Measurements from ENCODE around the gene TMEM91.
"Not testable (repeated sequence)": the region's sequence is repeated elsewhere in the genome, so short reads cannot be mapped to it uniquely, and the experiment has no call there.

TMEM91 gene

GRCh38 chr19:41381536-41381935, 5.2 kb downstream of the TMEM91 start:
- not testable (repeated sequence) for DNase-seq (ENCODE audit: low read depth)

- DNase-seq (ENCODE audit: low read depth), result no peak
Observed at GRCh38 chr19:41384351-41384750, 8.0 kb downstream of the TMEM91 start.

GRCh38 chr19:41386442-41386841, 10.1 kb downstream of the TMEM91 start:
- no peak for DNase-seq (ENCODE audit: low read depth)

GRCh38 chr19:41391618-41392017, 15.3 kb downstream of the TMEM91 start:
- DNase-seq (ENCODE audit: low read depth), result no peak

- no peak for DNase-seq (ENCODE audit: low read depth)
Observed at GRCh38 chr19:41392775-41393174, 16.4 kb downstream of the TMEM91 start.

- DNase-seq (ENCODE audit: low read depth), result no peak
Observed at GRCh38 chr19:41395355-41395754, 19.0 kb downstream of the TMEM91 start.

GRCh38 chr19:41397086-41398049, 21.0 kb downstream of the TMEM91 start, which contains the start of the genes BCKDHA and EXOSC5:
BCKDHA (plus strand) TSS chr19:41397818; CDS start chr19:41397828, 10 bp downstream.
EXOSC5 (minus strand) TSS chr19:41397359; CDS start chr19:41397328, 31 bp downstream.
- DNase-seq (ENCODE audit: low read depth), result peak; percentile 99

- DNase-seq (ENCODE audit: low read depth), result no peak
Observed at GRCh38 chr19:41398050-41398418, 21.7 kb downstream of the TMEM91 start.

- no peak for DNase-seq (ENCODE audit: low read depth)
Observed at GRCh38 chr19:41398598-41398997, 22.3 kb downstream of the TMEM91 start.

- DNase-seq (ENCODE audit: low read depth), result no peak
Observed at GRCh38 chr19:41399091-41399490, 22.8 kb downstream of the TMEM91 start.

GRCh38 chr19:41399525-41399924, 23.2 kb downstream of the TMEM91 start:
- no peak for DNase-seq (ENCODE audit: low read depth)

GRCh38 chr19:41401483-41401882, 25.1 kb downstream of the TMEM91 start:
- DNase-seq (ENCODE audit: low read depth), result no peak

- DNase-seq (ENCODE audit: low read depth), result no peak
Observed at GRCh38 chr19:41402010-41402409, 25.7 kb downstream of the TMEM91 start.

GRCh38 chr19:41403181-41403970, 27.0 kb downstream of the TMEM91 start:
- no peak for DNase-seq (ENCODE audit: low read depth)

GRCh38 chr19:41405776-41406175, 29.4 kb downstream of the TMEM91 start:
- no peak for DNase-seq (ENCODE audit: low read depth)

- DNase-seq (ENCODE audit: low read depth), result peak; percentile 64
Observed at GRCh38 chr19:41407271-41407670, 30.9 kb downstream of the TMEM91 start.

GRCh38 chr19:41408256-41408655, 31.9 kb downstream of the TMEM91 start:
- no peak for DNase-seq (ENCODE audit: low read depth)

GRCh38 chr19:41408846-41409245, 32.5 kb downstream of the TMEM91 start:
- DNase-seq (ENCODE audit: low read depth), result not testable (repeated sequence)

GRCh38 chr19:41409288-41409687, 33.0 kb downstream of the TMEM91 start:
- peak; percentile 35 for DNase-seq (ENCODE audit: low read depth)

- DNase-seq (ENCODE audit: low read depth), result no peak
Observed at GRCh38 chr19:41410336-41411054, 34.2 kb downstream of the TMEM91 start.

- DNase-seq (ENCODE audit: low read depth), result no peak
Observed at GRCh38 chr19:41411100-41411967, 35.0 kb downstream of the TMEM91 start.

Data from non-pigmented ciliary epithelial cell (primary cell).